T-helper 1 cell treated with Interleukin-12 subunit alpha and Interleukin-12 subunit beta and Interleukin-4 antibody, amounts not matched to agents 30 μg/mL and 1 μg/mL, for 36 hours (primary cell): Measurements from ENCODE around the gene POLR3A.
A peak's percentile ranks its signal among the peaks of the same experiment; 100 is the strongest.

Experiments
- H3K27ac Mint-ChIP-seq: one replicate; pipeline ENCODE4 v1.8.0; 2021; ENCODE audit warnings: mild to moderate bottlenecking, mixed read lengths
- H3K27me3 Mint-ChIP-seq: one replicate; pipeline ENCODE4 v1.8.0; 2021; ENCODE audit warnings: low read depth, mixed read lengths
- H3K36me3 Mint-ChIP-seq: one replicate; pipeline ENCODE4 v1.8.0; 2021; ENCODE audit warnings: low read depth, mixed read lengths
- H3K4me1 Mint-ChIP-seq: one replicate; pipeline ENCODE4 v1.8.0; 2021; ENCODE audit warnings: low read depth, mixed read lengths
- H3K4me3 Mint-ChIP-seq: one replicate; pipeline ENCODE4 v1.8.0; 2021; ENCODE audit warnings: mild to moderate bottlenecking, moderate library complexity, mixed read lengths
- H3K9me3 Mint-ChIP-seq: one replicate; pipeline ENCODE4 v1.8.0; 2021; ENCODE audit warnings: mixed read lengths

The POLR3A gene

GRCh38 chr10:78039743-78040142, 10.4 kb upstream of the POLR3A start:
- Mint-ChIP-seq H3K4me3 (no peak overlapping the region), H3K27ac (no peak overlapping the region), H3K27me3 (no peaks in the 10 kb centered on the region), H3K36me3 (peaks cover 64% of the 10 kb centered on the region), H3K4me1 (peaks cover 44% of the 10 kb centered on the region), H3K9me3 (no peaks in the 10 kb centered on the region)

GRCh38 chr10:78038791-78039547, 9.7 kb upstream of the POLR3A start:
- Mint-ChIP-seq H3K27me3 (no peaks in the 10 kb centered on the region), H3K4me3 (no peak overlapping the region), H3K9me3 (no peaks in the 10 kb centered on the region), H3K27ac (no peak overlapping the region), H3K4me1 (peaks cover 41% of the 10 kb centered on the region), H3K36me3 (peaks cover 64% of the 10 kb centered on the region)

GRCh38 chr10:78038105-78038504, 8.8 kb upstream of the POLR3A start:
- no peak overlapping the region for H3K4me3 Mint-ChIP-seq
- peaks cover 41% of the 10 kb centered on the region for H3K4me1 Mint-ChIP-seq
- no peaks in the 10 kb centered on the region for H3K27me3 Mint-ChIP-seq
- H3K9me3 Mint-ChIP-seq = no peaks in the 10 kb centered on the region
- H3K27ac Mint-ChIP-seq = no peak overlapping the region
- H3K36me3 Mint-ChIP-seq = peaks cover 61% of the 10 kb centered on the region

GRCh38 chr10:78035933-78036583, 6.7 kb upstream of the POLR3A start:
- peak overlapping the region; percentile 84 for H3K4me3 Mint-ChIP-seq
- no peaks in the 10 kb centered on the region for H3K9me3 Mint-ChIP-seq
- H3K4me1 Mint-ChIP-seq = peaks cover 34% of the 10 kb centered on the region

GRCh38 chr10:78035437-78035836, 6.1 kb upstream of the POLR3A start:
- H3K4me1 Mint-ChIP-seq = peaks cover 32% of the 10 kb centered on the region
- no peaks in the 10 kb centered on the region for H3K27me3 Mint-ChIP-seq
- peaks cover 44% of the 10 kb centered on the region for H3K36me3 Mint-ChIP-seq
- H3K4me3 Mint-ChIP-seq = peak overlapping the region; percentile 84
- no peak overlapping the region for H3K27ac Mint-ChIP-seq
- H3K9me3 Mint-ChIP-seq = no peaks in the 10 kb centered on the region

More at GRCh38 chr10:78035933-78036583, 6.7 kb upstream of the POLR3A start:
- H3K27me3 Mint-ChIP-seq = no peaks in the 10 kb centered on the region
- H3K27ac Mint-ChIP-seq = no peak overlapping the region
- peaks cover 50% of the 10 kb centered on the region for H3K36me3 Mint-ChIP-seq

- Mint-ChIP-seq H3K27ac (peak overlapping the region; percentile 85), H3K36me3 (peaks cover 42% of the 10 kb centered on the region), H3K27me3 (no peaks in the 10 kb centered on the region), H3K9me3 (no peaks in the 10 kb centered on the region), H3K4me3 (peak overlapping the region; percentile 84), H3K4me1 (peaks cover 34% of the 10 kb centered on the region)
Observed at GRCh38 chr10:78035025-78035424, 5.7 kb upstream of the POLR3A start.

- H3K4me1 Mint-ChIP-seq = peaks cover 35% of the 10 kb centered on the region
- peaks cover 36% of the 10 kb centered on the region for H3K36me3 Mint-ChIP-seq
Observed at GRCh38 chr10:78033637-78034470, 4.5 kb upstream of the POLR3A start, which contains the start of gene RPS24. Gene RPS24 (plus strand): TSS chr10:78033863. CDS start chr10:78033902, 39 bp downstream.

GRCh38 chr10:78033387-78033636, 4.0 kb upstream of the POLR3A start:
- H3K4me1 Mint-ChIP-seq = peaks cover 35% of the 10 kb centered on the region
- peaks cover 3% of the 10 kb centered on the region for H3K9me3 Mint-ChIP-seq
- peaks cover 33% of the 10 kb centered on the region for H3K36me3 Mint-ChIP-seq
- H3K27ac Mint-ChIP-seq = peak overlapping the region; percentile 50
- H3K27me3 Mint-ChIP-seq = no peaks in the 10 kb centered on the region
- H3K4me3 Mint-ChIP-seq = peak overlapping the region; percentile 84

More at GRCh38 chr10:78033637-78034470, 4.5 kb upstream of the POLR3A start, which contains the start of gene RPS24:
- Mint-ChIP-seq H3K9me3 (peaks cover 3% of the 10 kb centered on the region), H3K4me3 (peak within 1 kb of the TSS; percentile 84), H3K27ac (peak within 1 kb of the TSS; percentile 85), H3K27me3 (no peaks in the 10 kb centered on the region)

- H3K27ac Mint-ChIP-seq = peak overlapping the region; percentile 93
- H3K36me3 Mint-ChIP-seq = peaks cover 29% of the 10 kb centered on the region
- no peaks in the 10 kb centered on the region for H3K27me3 Mint-ChIP-seq
- peak overlapping the region; percentile 98 for H3K4me3 Mint-ChIP-seq
- peaks cover 24% of the 10 kb centered on the region for H3K4me1 Mint-ChIP-seq
- peaks cover 3% of the 10 kb centered on the region for H3K9me3 Mint-ChIP-seq
Observed at GRCh38 chr10:78028438-78029268, 662 bp downstream of the POLR3A start.

GRCh38 chr10:78025685-78026364, 3.5 kb downstream of the POLR3A start:
- Mint-ChIP-seq H3K9me3 (peaks cover 3% of the 10 kb centered on the region), H3K36me3 (peaks cover 44% of the 10 kb centered on the region), H3K4me3 (no peak overlapping the region), H3K27me3 (no peaks in the 10 kb centered on the region), H3K4me1 (peaks cover 24% of the 10 kb centered on the region), H3K27ac (no peak overlapping the region)

- Mint-ChIP-seq H3K4me3 (no peak overlapping the region), H3K27me3 (no peaks in the 10 kb centered on the region), H3K4me1 (peaks cover 14% of the 10 kb centered on the region), H3K27ac (no peak overlapping the region), H3K36me3 (peaks cover 46% of the 10 kb centered on the region), H3K9me3 (no peaks in the 10 kb centered on the region)
Observed at GRCh38 chr10:78023741-78024140, 5.6 kb downstream of the POLR3A start.

- Mint-ChIP-seq H3K27ac (no peak overlapping the region), H3K27me3 (no peaks in the 10 kb centered on the region), H3K4me1 (no peaks in the 10 kb centered on the region)
Observed at GRCh38 chr10:78021201-78021600, 8.1 kb downstream of the POLR3A start.

GRCh38 chr10:78019264-78019663, 10.1 kb downstream of the POLR3A start:
- no peak overlapping the region for H3K27ac Mint-ChIP-seq
- no peaks in the 10 kb centered on the region for H3K9me3 Mint-ChIP-seq
- H3K4me1 Mint-ChIP-seq = no peaks in the 10 kb centered on the region
- H3K4me3 Mint-ChIP-seq = no peak overlapping the region
- H3K36me3 Mint-ChIP-seq = peaks cover 42% of the 10 kb centered on the region
- no peaks in the 10 kb centered on the region for H3K27me3 Mint-ChIP-seq

More at GRCh38 chr10:78021201-78021600, 8.1 kb downstream of the POLR3A start:
- Mint-ChIP-seq H3K4me3 (no peak overlapping the region), H3K36me3 (peaks cover 50% of the 10 kb centered on the region), H3K9me3 (no peaks in the 10 kb centered on the region)
